GM12874 (cell line): Measurements from ENCODE around the gene RAMP1.

Experiments
- TF ChIP-seq, protein P1 (sequence below): IDR thresholded peaks from 2 replicates; pipeline ENCODE4 v1.5.1; 2011; ENCODE audit warnings: low read depth, mild to moderate bottlenecking, control low read depth, low read length, moderate library complexity; ENCODE audit not compliant: insufficient read depth

Gene RAMP1

DNA sequence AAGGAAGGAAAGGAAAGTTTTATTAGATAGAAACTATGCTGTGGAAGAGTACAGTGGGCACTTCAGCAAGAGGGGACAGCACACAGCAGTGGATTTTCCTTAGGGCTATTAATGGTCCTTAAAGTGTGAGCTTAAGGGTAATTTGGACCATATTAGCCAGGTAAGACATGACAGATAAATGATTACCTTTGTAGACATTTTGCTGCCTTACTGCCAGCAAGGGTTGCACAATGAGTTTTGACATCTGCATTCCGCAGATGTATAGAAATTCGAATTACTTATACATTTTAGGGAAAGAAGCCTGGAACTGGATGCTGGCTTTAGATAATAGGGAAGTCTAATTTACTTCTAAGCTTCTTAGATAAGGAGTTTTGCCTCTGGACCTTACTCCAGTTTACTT is 93.4 kb downstream of the RAMP1 start:
- TF ChIP-seq, protein P1, sequence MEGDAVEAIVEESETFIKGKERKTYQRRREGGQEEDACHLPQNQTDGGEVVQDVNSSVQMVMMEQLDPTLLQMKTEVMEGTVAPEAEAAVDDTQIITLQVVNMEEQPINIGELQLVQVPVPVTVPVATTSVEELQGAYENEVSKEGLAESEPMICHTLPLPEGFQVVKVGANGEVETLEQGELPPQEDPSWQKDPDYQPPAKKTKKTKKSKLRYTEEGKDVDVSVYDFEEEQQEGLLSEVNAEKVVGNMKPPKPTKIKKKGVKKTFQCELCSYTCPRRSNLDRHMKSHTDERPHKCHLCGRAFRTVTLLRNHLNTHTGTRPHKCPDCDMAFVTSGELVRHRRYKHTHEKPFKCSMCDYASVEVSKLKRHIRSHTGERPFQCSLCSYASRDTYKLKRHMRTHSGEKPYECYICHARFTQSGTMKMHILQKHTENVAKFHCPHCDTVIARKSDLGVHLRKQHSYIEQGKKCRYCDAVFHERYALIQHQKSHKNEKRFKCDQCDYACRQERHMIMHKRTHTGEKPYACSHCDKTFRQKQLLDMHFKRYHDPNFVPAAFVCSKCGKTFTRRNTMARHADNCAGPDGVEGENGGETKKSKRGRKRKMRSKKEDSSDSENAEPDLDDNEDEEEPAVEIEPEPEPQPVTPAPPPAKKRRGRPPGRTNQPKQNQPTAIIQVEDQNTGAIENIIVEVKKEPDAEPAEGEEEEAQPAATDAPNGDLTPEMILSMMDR, result no peak

GRCh38 chr2:237955640-237956401 is 96.4 kb downstream of the RAMP1 start:
- TF ChIP-seq, protein P1, result no peak

DNA sequence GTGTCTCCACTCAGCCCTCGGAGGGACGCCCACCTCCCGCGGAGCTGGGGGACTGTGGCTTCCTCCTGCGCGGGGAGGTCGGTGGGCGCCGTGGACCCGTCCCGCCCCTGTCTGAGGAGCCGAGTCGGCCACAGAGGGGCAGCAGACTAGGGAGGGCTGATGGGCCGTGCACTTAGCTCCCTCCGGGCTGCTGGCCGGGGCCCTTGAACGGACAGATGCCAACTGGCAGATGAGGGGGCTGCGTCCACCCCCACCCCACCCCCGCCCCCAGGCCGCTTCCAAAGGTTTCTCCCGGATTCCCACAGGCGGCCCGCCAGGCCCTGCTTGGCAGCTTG is 96.9 kb downstream of the RAMP1 start:
- TF ChIP-seq, protein P1, result no peak

- TF ChIP-seq, protein P1, result no peak
Measured at GRCh38 chr2:237961637-237962036, 102.2 kb downstream of the RAMP1 start.
